G401 (cell line): ENCODE measurements around the gene TADA3. TPM values are rescaled to one million over a fixed set of nuclear protein-coding genes. Genes with fewer than 3 reads are reported as not detected.

Experiments
- DNase-seq: peaks from one replicate; pipeline ENCODE4 v3.0.0-alpha.2; 2015; ENCODE audit warnings: low spot score
- in situ Hi-C: cut with HindIII; loops from 2 replicates; pipeline ENCODE4 v1.10.0; 2016; ENCODE audit warnings: low sequenced_read_pairs, mixed read lengths
- total RNA-seq: library from RNA; depleted of rRNA; stranded (reverse); fragments of >200 nt; shearing (Covaris generic); gene quantifications from 2 replicates; pipeline ENCODE4 v1.2.3, GENCODE V29; 2014

The TADA3 gene
- total RNA-seq, 1 experiment from 2014 or later, result 72.1 TPM

- in situ Hi-C loops, result no loop called here
- DNase-seq, result peak; percentile 76
Measured at GRCh38 chr3:9769426-9770275, 22.6 kb downstream of the TADA3 start, which contains the start of gene CAMK1. CAMK1 (minus strand) TSS chr3:9769947; CDS start chr3:9767749, 2,198 bp downstream.

GRCh38 chr3:9769012-9769411 is 23.3 kb downstream of the TADA3 start:
- peak; percentile 34 for DNase-seq
- in situ Hi-C loops, result no loop called here

- in situ Hi-C loops, result no loop called here
- DNase-seq, result no peak
Measured at GRCh38 chr3:9768141-9768775, 24.0 kb downstream of the TADA3 start.

- DNase-seq, result no peak
- in situ Hi-C loops, result no loop called here
Measured at GRCh38 chr3:9767418-9767817, 24.9 kb downstream of the TADA3 start.

- DNase-seq, result no peak
- in situ Hi-C loops, result no loop called here
Measured at GRCh38 chr3:9765865-9766264, 26.4 kb downstream of the TADA3 start.

GRCh38 chr3:9762871-9763270 is 29.4 kb downstream of the TADA3 start:
- no peak for DNase-seq
- in situ Hi-C loops, result no loop called here

- no peak for DNase-seq
- in situ Hi-C loops, result no loop called here
Measured at GRCh38 chr3:9761919-9762318, 30.4 kb downstream of the TADA3 start.

GRCh38 chr3:9760779-9761505 is 31.3 kb downstream of the TADA3 start:
- in situ Hi-C loops, result no loop called here
- no peak for DNase-seq

- in situ Hi-C loops, result no loop called here
- DNase-seq, result no peak
Measured at GRCh38 chr3:9757427-9757826, 34.8 kb downstream of the TADA3 start.

- in situ Hi-C loops, result no loop called here
Measured at GRCh38 chr3:9754678-9755077, 37.6 kb downstream of the TADA3 start.

GRCh38 chr3:9750556-9751411 is 41.5 kb downstream of the TADA3 start:
- DNase-seq, result no peak
- in situ Hi-C loops, result no loop called here

More at GRCh38 chr3:9754678-9755077, 37.6 kb downstream of the TADA3 start:
- DNase-seq, result no peak

- in situ Hi-C loops, result no loop called here
- peak; percentile 97 for DNase-seq
Measured at GRCh38 chr3:9749645-9750555, 42.4 kb downstream of the TADA3 start, which contains the start of gene OGG1. OGG1 (plus strand) TSS chr3:9749952; CDS start chr3:9750287, 335 bp downstream.

- in situ Hi-C loops, result no loop called here
- DNase-seq, result no peak
Measured at GRCh38 chr3:9749296-9749644, 43.0 kb downstream of the TADA3 start.

GRCh38 chr3:9748031-9748430 is 44.2 kb downstream of the TADA3 start:
- in situ Hi-C loops, result no loop called here

GRCh38 chr3:9747267-9747666 is 45.0 kb downstream of the TADA3 start:
- no peak for DNase-seq
- in situ Hi-C loops, result no loop called here

More at GRCh38 chr3:9748031-9748430, 44.2 kb downstream of the TADA3 start:
- no peak for DNase-seq

- DNase-seq, result no peak
Measured at GRCh38 chr3:9746330-9746729, 45.9 kb downstream of the TADA3 start.

GRCh38 chr3:9745521-9745920 is 46.8 kb downstream of the TADA3 start:
- DNase-seq, result no peak
- in situ Hi-C loops, result no loop called here

More at GRCh38 chr3:9746330-9746729, 45.9 kb downstream of the TADA3 start:
- in situ Hi-C loops, result no loop called here

GRCh38 chr3:9744162-9744561 is 48.1 kb downstream of the TADA3 start:
- in situ Hi-C loops, result no loop called here

More at GRCh38 chr3:9744162-9744561, 48.1 kb downstream of the TADA3 start:
- no peak for DNase-seq
